Endothelial cell of umbilical vein (primary cell): ENCODE data around the gene OR2M3. TPM values are rescaled to one million over a fixed set of nuclear protein-coding genes. Genes with fewer than 3 reads are reported as not detected.

ENCODE experiments used
- BruUV-seq: library from RNA; stranded (reverse); fragments of 400-500 nt; replicated peaks from 2 replicates; lab custom pipeline; 2021; lab: Mats Ljungman, UMichigan
- CTCF ChIA-PET: fragments of 300-600, 350-600 bp; sonication (Branson Sonifier 250); formaldehyde crosslinking; loops from one replicate; lab custom pipeline; 2021; ENCODE audit warnings: antibody characterized with exemption, inconsistent platforms; lab: Charles Lee
- POLR2A ChIA-PET: fragments of 300-600, 350-600 bp; sonication (Branson Sonifier 250); formaldehyde crosslinking; loops from one replicate; lab custom pipeline; 2021; ENCODE audit warnings: antibody characterized with exemption, inconsistent platforms; lab: Charles Lee
- DNase-seq: peaks from one replicate; pipeline ENCODE4 v3.0.0-alpha.2; 2011; ENCODE audit warnings: low read depth, low spot score
- FAIRE-seq: peaks from 2 replicates; lab custom pipeline; 2011; peaks lifted over from hg19 to GRCh38; lab: Jason Lieb, UNC
- H2AFZ ChIP-seq: 2 replicates; pipeline ENCODE4 v1.6.0; 2012; ENCODE audit warnings: low read depth, low read length, control low read depth, inconsistent platforms
- H3K27ac ChIP-seq: 2 replicates; pipeline ENCODE4 v1.5.1; 2011; ENCODE audit warnings: low read depth, mild to moderate bottlenecking, control low read depth, low read length, moderate library complexity; ENCODE audit not compliant: insufficient read depth
- H3K27me3 ChIP-seq, 2 experiments: 2 replicates each; pipeline versions ENCODE4 v1.6.0 to v1.6.1; 2011; ENCODE audit warnings: low read length in 2 of 2, mixed read lengths in 1 of 2; ENCODE audit not compliant: control insufficient read depth in 2 of 2, insufficient read depth in 2 of 2
- H3K36me3 ChIP-seq, 2 experiments: 2 replicates in 1 of 2; 3 replicates in 1 of 2; pipeline ENCODE4 v1.5.1; 2011; ENCODE audit warnings: low read length in 2 of 2, mild to moderate bottlenecking in 1 of 2, moderate library complexity in 1 of 2; ENCODE audit not compliant: control insufficient read depth in 2 of 2, insufficient read depth in 2 of 2; ENCODE audit errors: extremely low read depth in 1 of 2
- H3K4me1 ChIP-seq: 3 replicates; pipeline ENCODE4 v1.5.1; 2011; ENCODE audit warnings: mild to moderate bottlenecking, low read length; ENCODE audit not compliant: control insufficient read depth, insufficient read depth; ENCODE audit errors: extremely low read depth
- H3K4me2 ChIP-seq: 2 replicates; pipeline ENCODE4 v1.6.1; 2011; ENCODE audit warnings: low read length, control low read depth, mixed read lengths; ENCODE audit not compliant: insufficient read depth
- H3K4me3 ChIP-seq, 3 experiments: fragments of 200-600 bp in 1 of 3; sonication (generic), shearing (Covaris generic) in 1 of 3; replicated peaks in 1 of 3; 2 replicates each; pipeline ENCODE4 v1.5.1; 2011 to 2016; ENCODE audit warnings: control low read depth in 3 of 3, low read length in 3 of 3, mild to moderate bottlenecking in 2 of 3, inconsistent platforms in 1 of 3, low read depth in 1 of 3, moderate library complexity in 1 of 3; ENCODE audit not compliant: insufficient read depth in 1 of 3
- H3K79me2 ChIP-seq: 2 replicates; pipeline ENCODE4 v1.6.0; 2012; ENCODE audit warnings: low read length, inconsistent platforms; ENCODE audit not compliant: control insufficient read depth, insufficient read depth
- H3K9ac ChIP-seq: replicated peaks from 2 replicates; pipeline ENCODE3; 2011; ENCODE audit warnings: low read length, control low read depth; ENCODE audit not compliant: insufficient read depth; ENCODE audit errors: extremely low read depth
- H3K9me1 ChIP-seq: replicated peaks from 3 replicates; pipeline ENCODE4 v1.6.0; 2011; ENCODE audit warnings: mild to moderate bottlenecking, low read length; ENCODE audit not compliant: control insufficient read depth, insufficient read depth; ENCODE audit errors: extremely low read depth
- H3K9me3 ChIP-seq: replicated peaks from 2 replicates; pipeline ENCODE4 v1.5.1; 2012; ENCODE audit warnings: low read length, inconsistent platforms; ENCODE audit not compliant: control insufficient read depth, insufficient read depth
- H4K20me1 ChIP-seq: replicated peaks from 2 replicates; pipeline ENCODE3; 2011; ENCODE audit warnings: mild to moderate bottlenecking, low read length; ENCODE audit not compliant: control insufficient read depth, insufficient read depth; ENCODE audit errors: extremely low read depth
- EZH2 ChIP-seq: IDR thresholded peaks from 2 replicates; pipeline ENCODE4 v1.6.1; 2012; ENCODE audit warnings: borderline replicate concordance, low read depth, mild to moderate bottlenecking, moderate library complexity, low read length, inconsistent platforms; ENCODE audit not compliant: severe bottlenecking
- FOS ChIP-seq: IDR thresholded peaks from 2 replicates; pipeline ENCODE4 v1.6.1; 2011; ENCODE audit warnings: mild to moderate bottlenecking, low read length, moderate library complexity, borderline replicate concordance; ENCODE audit not compliant: insufficient read depth
- GATA2 ChIP-seq: IDR thresholded peaks from 2 replicates; pipeline ENCODE4 v1.7.0; 2011; ENCODE audit warnings: low read depth, mild to moderate bottlenecking, moderate library complexity, mixed read lengths, low read length; ENCODE audit not compliant: insufficient read length, insufficient read depth
- JUN ChIP-seq: IDR thresholded peaks from 2 replicates; pipeline ENCODE4 v1.6.1; 2011; ENCODE audit warnings: borderline replicate concordance, low read depth; ENCODE audit not compliant: insufficient read length, insufficient read depth
- MYC ChIP-seq: IDR thresholded peaks from one replicate; pipeline ENCODE4 v1.6.1; 2011; ENCODE audit warnings: mild to moderate bottlenecking, low read depth, low read length
- POLR2A ChIP-seq: IDR thresholded peaks from 2 replicates; pipeline ENCODE4 v1.6.1; 2012; ENCODE audit warnings: low read depth, mild to moderate bottlenecking, control low read depth, low read length
- POLR2AphosphoS5 ChIP-seq: IDR thresholded peaks from 2 replicates; pipeline ENCODE4 v1.6.1; 2012; ENCODE audit warnings: low read depth, mild to moderate bottlenecking, control low read depth, low read length, moderate library complexity; ENCODE audit not compliant: insufficient read depth
- dilution Hi-C: fragments of 300-500 bp; cut with MboI; formaldehyde crosslinking; loops from one replicate; pipeline ENCODE4 v1.15.0; 2019; ENCODE audit warnings: low sequenced_read_pairs; ENCODE audit not compliant: extremely low pct_ligation_motif_present
- intact Hi-C: fragments of 100-400 bp; cut with micrococcal nuclease; formaldehyde crosslinking; loops from one replicate; pipeline ENCODE4 v1.10.0; 2022
- polyA plus RNA-seq, 4 experiments: library from polyadenylated mRNA; depleted of rRNA in 3 of 4; stranded (reverse) in 3 of 4; unstranded in 1 of 4; fragments of >200 nt; gene quantifications; 2 replicates each; pipeline versions ENCODE4 v1.2.1 to v1.2.3, GENCODE V29; 2011 to 2012; ENCODE audit warnings: missing spikeins in 1 of 4
- total RNA-seq: library from RNA; stranded (reverse); gene quantifications from 2 replicates; pipeline ENCODE4 v1.2.3, GENCODE V29; 2021
- TF ChIP-seq, protein P1 (sequence below), 2 donors: IDR thresholded peaks; 1 replicate in 1 of 2; 2 replicates in 1 of 2; pipeline ENCODE4 v1.5.1; 2011; ENCODE audit warnings: low read length in 2 of 2, mild to moderate bottlenecking in 2 of 2, moderate library complexity in 2 of 2, control low read depth in 1 of 2, inconsistent platforms in 1 of 2, low read depth in 1 of 2; ENCODE audit not compliant: insufficient read depth in 1 of 2; ENCODE audit errors: extremely low read depth in 1 of 2
- TF ChIP-seq, protein P2 (sequence below): IDR thresholded peaks from 2 replicates; pipeline ENCODE4 v1.6.1; 2011; ENCODE audit not compliant: insufficient read depth, insufficient read length

OR2M3 gene
- total and polyA plus RNA-seq, 2 donors (not counting 3 experiments of a cell fraction or from before 2014, with no cell fraction given): not detected

DNA sequence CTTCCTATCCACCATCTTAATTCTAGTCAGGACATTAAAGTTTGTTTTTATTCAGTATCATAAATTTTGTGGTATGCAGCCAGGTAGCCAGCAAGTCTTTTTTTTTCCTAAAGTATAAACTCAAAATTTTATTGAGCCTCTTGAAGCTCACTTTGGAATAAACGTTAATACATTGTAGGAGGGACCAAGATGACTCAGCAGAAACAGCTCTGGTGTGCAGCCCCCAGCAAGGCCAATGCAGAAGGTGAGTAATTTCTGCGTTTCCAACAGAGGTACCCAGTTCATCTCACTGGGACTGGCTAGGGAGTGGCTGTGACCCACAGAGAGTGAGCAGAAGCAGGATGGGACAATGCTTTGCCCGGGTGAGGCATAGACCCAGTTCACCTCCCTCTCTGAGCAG, 9.7 kb upstream of the OR2M3 start:
- no peak for DNase-seq
- no peak overlapping the region for H2AFZ ChIP-seq
- no peaks in the 10 kb centered on the region for H3K4me1 ChIP-seq
- no TSS peak for BruUV-seq
- dilution Hi-C loops: no loop called here
- intact Hi-C loops: no loop called here
- H4K20me1 ChIP-seq: no peaks in the 10 kb centered on the region
- H3K9me3 ChIP-seq: peaks cover 2% of the 10 kb centered on the region
- no peak for FAIRE-seq
- no peak overlapping the region for H3K4me3 ChIP-seq
- CTCF ChIA-PET: no interaction called here
- no peaks in the 10 kb centered on the region for H3K27me3 ChIP-seq
- no peaks in the 10 kb centered on the region for H3K9me1 ChIP-seq
- H3K36me3 ChIP-seq: no peaks in the 10 kb centered on the region
- H3K27ac ChIP-seq: no peak overlapping the region
- no peaks in the 10 kb centered on the region for H3K79me2 ChIP-seq
- H3K4me2 ChIP-seq: no peak overlapping the region
- POLR2A ChIA-PET: no interaction called here
- H3K9ac ChIP-seq: no peak overlapping the region
- TF ChIP-seq, protein P1, sequence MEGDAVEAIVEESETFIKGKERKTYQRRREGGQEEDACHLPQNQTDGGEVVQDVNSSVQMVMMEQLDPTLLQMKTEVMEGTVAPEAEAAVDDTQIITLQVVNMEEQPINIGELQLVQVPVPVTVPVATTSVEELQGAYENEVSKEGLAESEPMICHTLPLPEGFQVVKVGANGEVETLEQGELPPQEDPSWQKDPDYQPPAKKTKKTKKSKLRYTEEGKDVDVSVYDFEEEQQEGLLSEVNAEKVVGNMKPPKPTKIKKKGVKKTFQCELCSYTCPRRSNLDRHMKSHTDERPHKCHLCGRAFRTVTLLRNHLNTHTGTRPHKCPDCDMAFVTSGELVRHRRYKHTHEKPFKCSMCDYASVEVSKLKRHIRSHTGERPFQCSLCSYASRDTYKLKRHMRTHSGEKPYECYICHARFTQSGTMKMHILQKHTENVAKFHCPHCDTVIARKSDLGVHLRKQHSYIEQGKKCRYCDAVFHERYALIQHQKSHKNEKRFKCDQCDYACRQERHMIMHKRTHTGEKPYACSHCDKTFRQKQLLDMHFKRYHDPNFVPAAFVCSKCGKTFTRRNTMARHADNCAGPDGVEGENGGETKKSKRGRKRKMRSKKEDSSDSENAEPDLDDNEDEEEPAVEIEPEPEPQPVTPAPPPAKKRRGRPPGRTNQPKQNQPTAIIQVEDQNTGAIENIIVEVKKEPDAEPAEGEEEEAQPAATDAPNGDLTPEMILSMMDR (IDR thresholded peaks at IDR 0.05; ENCODE audit: extremely low read depth in 1 of 2, insufficient read depth in 1 of 2, low read depth in 1 of 2, low read length in 2 of 2): no peak
- no peak for TF ChIP-seq POLR2A
- TF ChIP-seq, protein P2, sequence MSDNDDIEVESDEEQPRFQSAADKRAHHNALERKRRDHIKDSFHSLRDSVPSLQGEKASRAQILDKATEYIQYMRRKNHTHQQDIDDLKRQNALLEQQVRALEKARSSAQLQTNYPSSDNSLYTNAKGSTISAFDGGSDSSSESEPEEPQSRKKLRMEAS: no peak
- no peak for TF ChIP-seq MYC
- TF ChIP-seq GATA2: no peak
- TF ChIP-seq FOS: no peak
- no peak for TF ChIP-seq POLR2AphosphoS5
- no peak for TF ChIP-seq EZH2
- no peak for TF ChIP-seq JUN
